WTC11 (cell line): Measurements from ENCODE around the gene VPS41. TPM values are rescaled to one million over a fixed set of nuclear protein-coding genes. Genes with fewer than 3 reads are reported as not detected.
A peak's percentile ranks its signal among the peaks of the same experiment; 100 is the strongest.

Source experiments
- ATAC-seq: fragments of 200-7000 bp; cut with Tn5 transposase; 2 replicates; pipeline ENCODE4 v1.10.0; 2021; ENCODE audit warnings: mild to moderate bottlenecking, moderate library complexity
- CTCF ChIA-PET: fragments of 300-600 bp; sonication (Branson Sonifier 250); formaldehyde crosslinking; loops from one replicate; lab custom pipeline; 2021; ENCODE audit warnings: antibody characterized with exemption; lab: Charles Lee
- POLR2A ChIA-PET: fragments of 350-600 bp; sonication (Branson Sonifier 250); formaldehyde crosslinking; loops from one replicate; lab custom pipeline; 2021; ENCODE audit warnings: antibody characterized with exemption; lab: Charles Lee
- DNase-seq: peaks from one replicate; pipeline ENCODE4 v3.0.0; 2021; ENCODE audit warnings: low spot score
- H3K27ac Mint-ChIP-seq: 2 replicates; pipeline ENCODE4 v1.8.0; 2021; ENCODE audit warnings: mixed read lengths
- H3K27me3 Mint-ChIP-seq: 2 replicates; pipeline ENCODE4 v1.8.0; 2021; ENCODE audit warnings: low read depth, mild to moderate bottlenecking, moderate library complexity, mixed read lengths
- H3K36me3 Mint-ChIP-seq: 2 replicates; pipeline ENCODE4 v1.8.0; 2021; ENCODE audit warnings: mixed read lengths
- H3K4me1 Mint-ChIP-seq: 2 replicates; pipeline ENCODE4 v1.8.0; 2022; ENCODE audit warnings: mixed read lengths
- H3K4me3 Mint-ChIP-seq: 2 replicates; pipeline ENCODE4 v1.8.0; 2021; ENCODE audit warnings: mild to moderate bottlenecking, moderate library complexity, mixed read lengths
- H3K9me3 Mint-ChIP-seq: 2 replicates; pipeline ENCODE4 v1.8.0; 2021; ENCODE audit warnings: mixed read lengths
- GTF2I ChIP-seq: fragments of 250-450 bp; sonication (Bioruptor Pico); conservative IDR thresholded peaks from 2 replicates; pipeline ENCODE4 v1.4.0; 2021; ENCODE audit warnings: mild to moderate bottlenecking
- NFATC4 ChIP-seq: fragments of 250-450 bp; sonication (Bioruptor Pico); IDR thresholded peaks from 2 replicates; pipeline ENCODE4 v1.9.0; 2021; ENCODE audit warnings: mild to moderate bottlenecking
- SOX15 ChIP-seq: fragments of 250-450 bp; sonication (Bioruptor Pico); IDR thresholded peaks from 2 replicates; pipeline ENCODE4 v1.9.0; 2021; ENCODE audit warnings: mild to moderate bottlenecking
- SP1 ChIP-seq: sonication (generic); formaldehyde crosslinking; conservative IDR thresholded peaks from 2 replicates; pipeline ENCODE4 v1.8.1; 2022; ENCODE audit warnings: missing genetic modification reagents
- ZNF232 ChIP-seq: sonication (generic); formaldehyde crosslinking; IDR thresholded peaks from 2 replicates; pipeline ENCODE4 v1.8.0; 2022; ENCODE audit warnings: mild to moderate bottlenecking, missing genetic modification reagents
- ZNF396 ChIP-seq: fragments of 250-450 bp; sonication (Bioruptor Pico); IDR thresholded peaks from 2 replicates; pipeline ENCODE4 v1.8.0; 2021; ENCODE audit warnings: mild to moderate bottlenecking, moderate library complexity, borderline replicate concordance
- total RNA-seq: library from RNA; stranded (reverse); gene quantifications from 3 replicates; pipeline ENCODE4 v1.2.3, GENCODE V29; 2021
- TF ChIP-seq, protein P1 (sequence below): sonication (generic); formaldehyde crosslinking; IDR thresholded peaks from 2 replicates; pipeline ENCODE4 v1.8.0; 2022; ENCODE audit warnings: missing genetic modification reagents
- TF ChIP-seq, protein P2 (sequence below): sonication (generic); formaldehyde crosslinking; IDR thresholded peaks from 2 replicates; pipeline ENCODE4 v1.8.0; 2023; ENCODE audit warnings: missing genetic modification reagents
- TF ChIP-seq, protein P3 (sequence below): fragments of 250-450 bp; sonication (Bioruptor Pico); conservative IDR thresholded peaks from 2 replicates; pipeline ENCODE4 v1.9.0; 2021; ENCODE audit warnings: mild to moderate bottlenecking

VPS41 gene
- total RNA-seq, 1 experiment from 2014 or later, result 50.3 TPM

DNA sequence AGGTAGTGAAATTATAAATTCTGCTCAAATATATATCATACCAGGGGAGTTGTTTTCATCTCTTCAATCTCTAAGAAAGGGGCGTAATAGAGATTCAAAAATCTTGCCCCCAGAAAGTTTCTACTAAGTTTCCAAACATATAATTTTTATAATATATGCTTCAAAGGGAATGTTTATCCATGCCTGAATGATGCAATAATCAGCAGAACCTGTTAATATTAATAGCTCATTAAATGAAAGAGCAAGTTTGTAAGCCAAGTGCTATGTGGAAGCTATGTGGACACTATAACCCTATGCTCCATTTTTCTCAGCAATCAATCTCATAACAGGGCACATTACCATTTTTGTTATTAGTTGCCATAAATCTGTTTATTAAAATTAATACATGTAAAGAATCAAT lies 25.3 kb downstream of the VPS41 start (continued):
- TF ChIP-seq, protein P1, sequence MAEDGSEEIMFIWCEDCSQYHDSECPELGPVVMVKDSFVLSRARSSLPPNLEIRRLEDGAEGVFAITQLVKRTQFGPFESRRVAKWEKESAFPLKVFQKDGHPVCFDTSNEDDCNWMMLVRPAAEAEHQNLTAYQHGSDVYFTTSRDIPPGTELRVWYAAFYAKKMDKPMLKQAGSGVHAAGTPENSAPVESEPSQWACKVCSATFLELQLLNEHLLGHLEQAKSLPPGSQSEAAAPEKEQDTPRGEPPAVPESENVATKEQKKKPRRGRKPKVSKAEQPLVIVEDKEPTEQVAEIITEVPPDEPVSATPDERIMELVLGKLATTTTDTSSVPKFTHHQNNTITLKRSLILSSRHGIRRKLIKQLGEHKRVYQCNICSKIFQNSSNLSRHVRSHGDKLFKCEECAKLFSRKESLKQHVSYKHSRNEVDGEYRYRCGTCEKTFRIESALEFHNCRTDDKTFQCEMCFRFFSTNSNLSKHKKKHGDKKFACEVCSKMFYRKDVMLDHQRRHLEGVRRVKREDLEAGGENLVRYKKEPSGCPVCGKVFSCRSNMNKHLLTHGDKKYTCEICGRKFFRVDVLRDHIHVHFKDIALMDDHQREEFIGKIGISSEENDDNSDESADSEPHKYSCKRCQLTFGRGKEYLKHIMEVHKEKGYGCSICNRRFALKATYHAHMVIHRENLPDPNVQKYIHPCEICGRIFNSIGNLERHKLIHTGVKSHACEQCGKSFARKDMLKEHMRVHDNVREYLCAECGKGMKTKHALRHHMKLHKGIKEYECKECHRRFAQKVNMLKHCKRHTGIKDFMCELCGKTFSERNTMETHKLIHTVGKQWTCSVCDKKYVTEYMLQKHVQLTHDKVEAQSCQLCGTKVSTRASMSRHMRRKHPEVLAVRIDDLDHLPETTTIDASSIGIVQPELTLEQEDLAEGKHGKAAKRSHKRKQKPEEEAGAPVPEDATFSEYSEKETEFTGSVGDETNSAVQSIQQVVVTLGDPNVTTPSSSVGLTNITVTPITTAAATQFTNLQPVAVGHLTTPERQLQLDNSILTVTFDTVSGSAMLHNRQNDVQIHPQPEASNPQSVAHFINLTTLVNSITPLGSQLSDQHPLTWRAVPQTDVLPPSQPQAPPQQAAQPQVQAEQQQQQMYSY, result no peak
- no peak for TF ChIP-seq NFATC4 (CRISPR knock-in tag)
- TF ChIP-seq, all 79 proteins: peak for 0

DNA sequence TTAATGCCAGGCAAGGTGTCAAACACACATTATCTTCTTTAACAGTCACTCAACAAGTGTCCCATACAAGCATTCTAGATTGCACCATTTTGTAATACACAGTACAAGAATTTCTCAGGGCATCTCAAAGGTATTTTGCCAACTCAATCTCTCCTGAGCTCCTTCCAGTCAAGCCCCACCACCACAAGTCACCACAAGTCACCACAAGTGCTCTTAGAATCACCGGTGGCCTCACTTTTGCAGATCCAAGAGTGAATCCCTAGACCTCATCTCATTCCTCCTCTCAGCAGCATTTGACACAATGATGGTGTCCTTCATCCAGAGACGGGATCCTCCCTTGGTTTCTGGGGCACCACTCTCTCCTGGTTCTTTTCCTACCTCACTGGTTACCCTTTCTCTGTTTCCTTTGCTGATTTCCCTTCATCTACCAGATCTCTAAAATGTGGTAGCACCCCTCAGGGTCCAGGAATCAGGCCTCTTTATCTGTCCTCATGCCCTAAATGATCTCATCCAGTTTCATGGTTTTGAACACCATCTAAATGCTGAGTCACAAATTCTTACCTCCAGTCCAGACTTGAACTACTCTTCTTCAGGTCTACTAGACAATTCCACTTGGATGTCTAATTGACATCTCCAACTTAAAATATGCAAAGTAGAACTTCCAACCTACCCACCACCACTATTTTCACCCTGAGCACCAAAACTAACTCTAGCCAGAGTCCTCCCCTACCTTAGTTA lies 26.9 kb downstream of the VPS41 start:
- Mint-ChIP-seq H3K4me1 (peaks cover 20% of the 10 kb centered on the region), H3K9me3 (0 out of 2 replicates have a peak, but pooled peaks cover 5% of the 10 kb centered on the region), H3K4me3 (no peak overlapping the region), H3K36me3 (0 out of 2 replicates have a peak, but pooled peaks cover 1% of the 10 kb centered on the region), H3K27me3 (no peaks in the 10 kb centered on the region), H3K27ac (no peak overlapping the region; the same call in 1 of the 2 replicates)
- ATAC-seq (no peak), DNase-seq (no peak)
- ChIA-PET CTCF (interaction anchor here (0.7 to 2.2 kb wide), 4 partner anchors 10 to 571 kb away, joined by 3 to 9 read pairs (median 4); no protein-coding TSS in a partner anchor), POLR2A (no interaction called here)
- TF ChIP-seq, protein P1, result no peak
- TF ChIP-seq, protein P2, sequence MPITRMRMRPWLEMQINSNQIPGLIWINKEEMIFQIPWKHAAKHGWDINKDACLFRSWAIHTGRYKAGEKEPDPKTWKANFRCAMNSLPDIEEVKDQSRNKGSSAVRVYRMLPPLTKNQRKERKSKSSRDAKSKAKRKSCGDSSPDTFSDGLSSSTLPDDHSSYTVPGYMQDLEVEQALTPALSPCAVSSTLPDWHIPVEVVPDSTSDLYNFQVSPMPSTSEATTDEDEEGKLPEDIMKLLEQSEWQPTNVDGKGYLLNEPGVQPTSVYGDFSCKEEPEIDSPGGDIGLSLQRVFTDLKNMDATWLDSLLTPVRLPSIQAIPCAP, result no peak

DNA sequence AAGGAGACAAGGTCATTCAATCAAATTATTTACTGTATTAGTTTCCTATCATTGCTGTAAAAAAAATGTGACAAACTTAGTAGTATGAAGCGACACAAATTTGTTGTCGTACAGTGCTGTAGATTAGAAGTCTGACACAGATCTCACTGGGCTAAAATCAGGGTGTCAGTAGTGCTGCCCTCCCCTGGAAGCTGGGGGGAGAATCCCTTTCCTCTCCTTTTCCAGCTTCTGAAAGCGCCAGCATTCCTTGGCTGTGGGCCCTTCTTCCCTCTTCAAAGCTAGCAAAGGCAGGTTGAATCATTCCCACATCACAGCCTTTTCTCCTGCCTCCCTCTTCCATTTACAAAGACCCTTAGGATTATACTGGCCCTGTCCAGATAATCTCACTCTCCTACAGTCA lies 28.0 kb downstream of the VPS41 start:
- TF ChIP-seq, protein P3, sequence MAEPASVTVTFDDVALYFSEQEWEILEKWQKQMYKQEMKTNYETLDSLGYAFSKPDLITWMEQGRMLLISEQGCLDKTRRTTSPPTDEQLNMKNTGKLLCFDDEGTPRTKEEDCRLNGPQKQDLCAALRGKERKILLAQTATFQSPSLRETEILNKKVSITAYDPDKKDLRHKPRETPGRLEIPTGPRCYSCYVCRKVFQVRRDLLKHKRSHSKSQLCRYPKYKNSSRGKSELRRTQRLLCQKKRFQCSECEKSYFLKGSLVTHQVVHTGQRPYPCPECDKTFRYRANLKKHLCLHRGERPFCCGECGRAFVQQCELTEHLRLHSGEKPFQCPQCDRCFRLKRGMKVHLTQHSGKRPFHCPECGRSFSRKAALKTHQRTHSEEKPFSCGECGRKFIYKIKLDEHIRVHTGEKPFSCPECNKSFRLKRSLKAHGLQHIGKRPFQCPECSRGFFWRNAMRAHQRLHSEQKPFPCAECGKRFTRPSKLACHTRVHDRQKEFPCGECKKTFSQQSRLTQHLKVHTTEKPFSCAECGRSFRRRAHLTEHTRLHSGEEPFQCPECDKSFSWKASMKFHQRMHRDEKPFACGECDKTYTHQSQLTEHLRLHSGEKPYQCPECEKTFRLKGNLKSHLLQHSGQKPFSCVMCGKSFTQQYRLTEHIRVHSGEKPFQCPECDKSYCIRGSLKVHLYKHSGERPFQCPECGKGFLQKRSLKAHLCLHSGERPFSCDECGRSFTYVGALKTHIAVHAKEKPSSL (CRISPR knock-in tag), result no peak
- TF ChIP-seq ZNF232 (no peak), SOX15 (no peak), ZNF396 (CRISPR knock-in tag) (no peak), SP1 (CRISPR knock-in tag) (no peak), GTF2I (CRISPR knock-in tag) (no peak)
- TF ChIP-seq, all 79 proteins: peak for 0
- CTCF ChIA-PET, result interaction anchor here (0.5 to 2.2 kb wide), 6 partner anchors 9 to 573 kb away, joined by 3 to 9 read pairs (median 4); no protein-coding TSS in a partner anchor
- no peak overlapping the region; the same call in 1 of the 2 replicates for H3K27ac Mint-ChIP-seq
- H3K4me3 Mint-ChIP-seq, result no peak overlapping the region
- no peaks in the 10 kb centered on the region for H3K36me3 Mint-ChIP-seq
- no peaks in the 10 kb centered on the region for H3K27me3 Mint-ChIP-seq
- H3K4me1 Mint-ChIP-seq, result peaks cover 15% of the 10 kb centered on the region
- POLR2A ChIA-PET, result interaction anchor here (0.7 kb wide), 1 partner anchor 28 kb away, joined by 3 read pairs; the partner anchor contains the start of gene VPS41
- 0 out of 2 replicates have a peak, but pooled peaks cover 5% of the 10 kb centered on the region for H3K9me3 Mint-ChIP-seq
- ATAC-seq, result peak; percentile 91
- peak; percentile 50 for DNase-seq
